SK-N-MC (cell line): ENCODE measurements around the gene CD3D.

Source experiments
- EZH2 ChIP-seq: fragments of 200-600 bp; sonication (generic); IDR thresholded peaks from one replicate; pipeline ENCODE4 v1.6.1; 2017; ENCODE audit warnings: antibody characterized with exemption
- POLR2AphosphoS5 ChIP-seq: IDR thresholded peaks from 2 replicates; pipeline ENCODE4 v1.6.1; 2012; ENCODE audit warnings: mild to moderate bottlenecking, low read depth, low read length, borderline replicate concordance

- no peak for TF ChIP-seq POLR2AphosphoS5
- TF ChIP-seq EZH2: no peak
These were observed 7.0 kb upstream of the CD3D start for GRCh38 chr11:118349475-118349874.
